HepG2 (cell line): Measurements from ENCODE around the gene LMAN2. TPM values are rescaled to one million over a fixed set of nuclear protein-coding genes. Genes with fewer than 3 reads are reported as not detected.

Source experiments
- ATAD3A ChIP-seq: sonication (generic); formaldehyde crosslinking; IDR thresholded peaks from 2 replicates; pipeline ENCODE4 v1.4.0; 2020; ENCODE audit warnings: missing genetic modification reagents
- GABPB1 ChIP-seq: IDR thresholded peaks from 2 replicates; pipeline ENCODE4 v1.6.1; 2016; ENCODE audit warnings: mild to moderate bottlenecking, missing genetic modification reagents, moderate library complexity, missing compliant biosample characterization
- GATAD2A ChIP-seq: IDR thresholded peaks from 2 replicates; pipeline ENCODE4 v1.6.1; 2016
- KDM6A ChIP-seq: IDR thresholded peaks from 2 replicates; pipeline ENCODE4 v1.6.1; 2016; ENCODE audit warnings: low read depth
- NFATC3 ChIP-seq: sonication (generic); formaldehyde crosslinking; IDR thresholded peaks from 2 replicates; pipeline ENCODE4 v1.5.1; 2020; ENCODE audit warnings: mild to moderate bottlenecking, missing genetic modification reagents
- NR2F6 ChIP-seq, 2 experiments: IDR thresholded peaks; 2 replicates each; pipeline ENCODE4 v1.6.1; 2016; ENCODE audit warnings: antibody characterized with exemption in 1 of 2, mild to moderate bottlenecking in 1 of 2
- PHF5A ChIP-seq: IDR thresholded peaks from one replicate; pipeline ENCODE4 v1.6.1; 2018; ENCODE audit warnings: low read depth, missing genetic modification reagents; ENCODE audit not compliant: unreplicated experiment
- RAD51 ChIP-seq: fragments of 450-650 bp; IDR thresholded peaks from 2 replicates; pipeline ENCODE4 v1.6.1; 2016; ENCODE audit warnings: borderline replicate concordance
- ZBTB20 ChIP-seq: sonication (generic); formaldehyde crosslinking; IDR thresholded peaks from 2 replicates; pipeline ENCODE4 v1.8.1; 2023; ENCODE audit warnings: missing genetic modification reagents, low read depth, mild to moderate bottlenecking, borderline replicate concordance
- ZNF326 ChIP-seq: sonication (generic); formaldehyde crosslinking; IDR thresholded peaks from 2 replicates; pipeline ENCODE4 v1.4.0; 2020; ENCODE audit warnings: missing genetic modification reagents, borderline replicate concordance
- ZNF33A ChIP-seq: sonication (generic); formaldehyde crosslinking; IDR thresholded peaks from 2 replicates; pipeline ENCODE4 v1.5.1; 2020; ENCODE audit warnings: missing genetic modification reagents, mild to moderate bottlenecking, moderate library complexity, borderline replicate concordance
- ZNF550 ChIP-seq: sonication (generic); formaldehyde crosslinking; IDR thresholded peaks from 2 replicates; pipeline ENCODE4 v1.4.0; 2020; ENCODE audit warnings: mild to moderate bottlenecking, missing genetic modification reagents, borderline replicate concordance
- ZNF619 ChIP-seq: sonication (generic); formaldehyde crosslinking; IDR thresholded peaks from 2 replicates; pipeline ENCODE4 v1.4.0; 2020; ENCODE audit warnings: mild to moderate bottlenecking, missing genetic modification reagents
- ZNF7 ChIP-seq: IDR thresholded peaks from 2 replicates; pipeline ENCODE4 v1.6.1; 2016; ENCODE audit warnings: missing biosample characterization, missing genetic modification reagents
- ZNF747 ChIP-seq: sonication (generic); formaldehyde crosslinking; IDR thresholded peaks from 2 replicates; pipeline ENCODE4 v1.8.1; 2023; ENCODE audit warnings: missing genetic modification reagents, mild to moderate bottlenecking, borderline replicate concordance
- polyA plus RNA-seq, 8 experiments: library from polyadenylated mRNA; depleted of rRNA in 3 of 8; stranded (reverse) in 7 of 8; unstranded in 1 of 8; fragments of >200 nt; fragmentation: Illumina TruSeq in 4 of 8; extraction: Trizol in 4 of 8; gene quantifications; 2 replicates each; pipeline versions ENCODE4 v1.2.1 to v1.2.3, GENCODE V29; 2011 to 2016; ENCODE audit warnings: low read depth in 4 of 8, missing spikeins in 1 of 8, mixed read lengths in 1 of 8; ENCODE audit not compliant: insufficient read depth in 1 of 8
- total RNA-seq, 5 experiments: library from RNA; depleted of rRNA; stranded (reverse); fragments of >200 nt; fragmentation: Illumina TruSeq; extraction: Trizol; gene quantifications; 2 replicates each; pipeline ENCODE4 v1.2.3, GENCODE V29; 2016; ENCODE audit warnings: low read depth in 1 of 5
- TF ChIP-seq, protein P1 (sequence below): sonication (generic); formaldehyde crosslinking; conservative IDR thresholded peaks from 2 replicates; pipeline ENCODE4 v1.4.0; 2020; ENCODE audit warnings: missing genetic modification reagents
- TF ChIP-seq, protein P2 (sequence below): sonication (generic); formaldehyde crosslinking; IDR thresholded peaks from 2 replicates; pipeline ENCODE4 v1.5.0; 2020; ENCODE audit warnings: mild to moderate bottlenecking, missing genetic modification reagents, moderate library complexity
- TF ChIP-seq, protein P3 (sequence below): sonication (generic); formaldehyde crosslinking; IDR thresholded peaks from 2 replicates; pipeline ENCODE4 v1.5.1; 2020; ENCODE audit warnings: mild to moderate bottlenecking, missing genetic modification reagents
- TF ChIP-seq, protein P4 (sequence below): sonication (generic); formaldehyde crosslinking; IDR thresholded peaks from 2 replicates; pipeline ENCODE4 v1.4.0; 2020; ENCODE audit warnings: mild to moderate bottlenecking, missing genetic modification reagents

The LMAN2 gene
- total and polyA plus RNA-seq, 2 of the 13 experiments (the other 11 are each of a cell fraction or from before 2014, with no cell fraction given) = 191 to 197 TPM

DNA sequence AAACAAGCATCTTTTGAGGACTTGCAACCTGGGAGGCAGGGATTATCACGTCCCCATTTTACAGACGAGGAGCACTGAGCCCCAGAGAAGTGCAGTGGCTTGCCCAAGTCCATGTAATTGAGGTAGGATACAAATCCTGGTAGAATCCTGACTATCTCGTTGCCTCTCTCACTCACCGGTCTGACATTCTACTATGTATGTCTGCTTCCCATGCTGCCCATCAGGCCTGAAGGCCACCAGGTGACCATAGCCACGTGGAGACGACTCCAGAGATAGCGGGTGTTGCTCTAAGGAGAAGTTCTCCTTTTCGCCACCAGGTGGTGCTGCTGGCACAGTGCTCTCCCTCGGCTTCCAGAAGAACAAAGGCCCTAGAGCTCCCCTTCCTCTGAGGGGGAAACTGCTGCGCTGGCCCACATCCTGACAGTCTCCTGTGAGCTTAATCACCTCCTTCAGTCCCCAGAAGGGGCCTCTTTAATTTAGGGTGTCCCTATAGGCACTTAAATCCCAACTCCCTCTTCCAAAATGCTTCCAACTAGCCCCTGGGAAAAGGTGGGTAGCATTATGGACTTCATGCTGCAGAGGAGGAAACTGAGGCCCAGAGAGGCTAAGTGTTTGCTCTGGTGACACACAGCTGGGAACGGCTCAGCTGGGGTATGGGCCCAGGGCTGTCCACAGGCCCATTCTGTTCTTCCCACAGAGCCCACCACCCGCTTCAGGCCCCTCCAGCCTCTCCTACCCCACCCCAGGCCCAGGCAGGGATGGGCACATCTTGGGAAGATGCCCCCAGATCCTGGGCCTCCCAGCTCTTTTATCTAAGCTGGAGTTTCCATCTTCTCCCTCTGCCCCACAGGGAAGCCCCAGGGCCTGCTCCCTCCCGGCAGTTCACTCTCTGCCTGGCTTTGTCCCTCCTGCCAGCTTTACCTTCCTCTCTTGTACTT is 39.2 kb upstream of the LMAN2 start (continued):
- TF ChIP-seq, protein P1, sequence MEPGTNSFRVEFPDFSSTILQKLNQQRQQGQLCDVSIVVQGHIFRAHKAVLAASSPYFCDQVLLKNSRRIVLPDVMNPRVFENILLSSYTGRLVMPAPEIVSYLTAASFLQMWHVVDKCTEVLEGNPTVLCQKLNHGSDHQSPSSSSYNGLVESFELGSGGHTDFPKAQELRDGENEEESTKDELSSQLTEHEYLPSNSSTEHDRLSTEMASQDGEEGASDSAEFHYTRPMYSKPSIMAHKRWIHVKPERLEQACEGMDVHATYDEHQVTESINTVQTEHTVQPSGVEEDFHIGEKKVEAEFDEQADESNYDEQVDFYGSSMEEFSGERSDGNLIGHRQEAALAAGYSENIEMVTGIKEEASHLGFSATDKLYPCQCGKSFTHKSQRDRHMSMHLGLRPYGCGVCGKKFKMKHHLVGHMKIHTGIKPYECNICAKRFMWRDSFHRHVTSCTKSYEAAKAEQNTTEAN = no peak
- no peak for TF ChIP-seq KDM6A
- TF ChIP-seq ZBTB20 (CRISPR knock-in tag) = no peak
- TF ChIP-seq, protein P2, sequence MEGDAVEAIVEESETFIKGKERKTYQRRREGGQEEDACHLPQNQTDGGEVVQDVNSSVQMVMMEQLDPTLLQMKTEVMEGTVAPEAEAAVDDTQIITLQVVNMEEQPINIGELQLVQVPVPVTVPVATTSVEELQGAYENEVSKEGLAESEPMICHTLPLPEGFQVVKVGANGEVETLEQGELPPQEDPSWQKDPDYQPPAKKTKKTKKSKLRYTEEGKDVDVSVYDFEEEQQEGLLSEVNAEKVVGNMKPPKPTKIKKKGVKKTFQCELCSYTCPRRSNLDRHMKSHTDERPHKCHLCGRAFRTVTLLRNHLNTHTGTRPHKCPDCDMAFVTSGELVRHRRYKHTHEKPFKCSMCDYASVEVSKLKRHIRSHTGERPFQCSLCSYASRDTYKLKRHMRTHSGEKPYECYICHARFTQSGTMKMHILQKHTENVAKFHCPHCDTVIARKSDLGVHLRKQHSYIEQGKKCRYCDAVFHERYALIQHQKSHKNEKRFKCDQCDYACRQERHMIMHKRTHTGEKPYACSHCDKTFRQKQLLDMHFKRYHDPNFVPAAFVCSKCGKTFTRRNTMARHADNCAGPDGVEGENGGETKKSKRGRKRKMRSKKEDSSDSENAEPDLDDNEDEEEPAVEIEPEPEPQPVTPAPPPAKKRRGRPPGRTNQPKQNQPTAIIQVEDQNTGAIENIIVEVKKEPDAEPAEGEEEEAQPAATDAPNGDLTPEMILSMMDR = peak; percentile 96
- TF ChIP-seq ZNF33A (CRISPR knock-in tag) = no peak
- peak; percentile 52; the same call in 1 of the 2 replicates for TF ChIP-seq GATAD2A (CRISPR knock-in tag)
- TF ChIP-seq ZNF7 (CRISPR knock-in tag) = no peak
- no peak for TF ChIP-seq ATAD3A (CRISPR knock-in tag)
- peak; percentile 18; the same call in 1 of the 2 replicates for TF ChIP-seq RAD51
- TF ChIP-seq ZNF550 (CRISPR knock-in tag) = no peak
- no peak for TF ChIP-seq PHF5A (CRISPR knock-in tag)
- TF ChIP-seq NFATC3 (CRISPR knock-in tag) = no peak
- TF ChIP-seq NR2F6 (IDR thresholded peaks at IDR 0.05) = no peak
- no peak; the same call in 1 of the 2 replicates for TF ChIP-seq NR2F6 (CRISPR knock-in tag; IDR thresholded peaks at IDR 0.05)
- no peak for TF ChIP-seq ZNF747 (CRISPR knock-in tag)
- TF ChIP-seq, protein P3, sequence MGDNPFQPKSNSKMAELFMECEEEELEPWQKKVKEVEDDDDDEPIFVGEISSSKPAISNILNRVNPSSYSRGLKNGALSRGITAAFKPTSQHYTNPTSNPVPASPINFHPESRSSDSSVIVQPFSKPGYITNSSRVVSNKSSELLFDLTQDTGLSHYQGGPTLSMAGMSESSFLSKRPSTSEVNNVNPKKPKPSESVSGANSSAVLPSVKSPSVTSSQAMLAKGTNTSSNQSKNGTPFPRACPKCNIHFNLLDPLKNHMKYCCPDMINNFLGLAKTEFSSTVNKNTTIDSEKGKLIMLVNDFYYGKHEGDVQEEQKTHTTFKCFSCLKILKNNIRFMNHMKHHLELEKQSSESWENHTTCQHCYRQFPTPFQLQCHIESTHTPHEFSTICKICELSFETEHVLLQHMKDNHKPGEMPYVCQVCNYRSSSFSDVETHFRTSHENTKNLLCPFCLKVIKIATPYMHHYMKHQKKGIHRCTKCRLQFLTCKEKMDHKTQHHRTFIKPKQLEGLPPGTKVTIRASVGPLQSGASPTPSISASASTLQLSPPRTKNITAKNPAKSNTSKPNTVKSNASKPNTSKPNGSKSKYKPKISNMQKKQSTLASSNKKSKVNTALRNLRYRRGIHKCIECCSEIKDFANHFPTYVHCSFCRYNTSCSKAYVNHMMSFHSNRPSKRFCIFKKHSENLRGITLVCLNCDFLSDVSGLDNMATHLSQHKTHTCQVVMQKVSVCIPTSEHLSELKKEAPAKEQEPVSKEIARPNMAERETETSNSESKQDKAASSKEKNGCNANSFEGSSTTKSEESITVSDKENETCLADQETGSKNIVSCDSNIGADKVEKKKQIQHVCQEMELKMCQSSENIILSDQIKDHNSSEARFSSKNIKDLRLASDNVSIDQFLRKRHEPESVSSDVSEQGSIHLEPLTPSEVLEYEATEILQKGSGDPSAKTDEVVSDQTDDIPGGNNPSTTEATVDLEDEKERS (CRISPR knock-in tag) = 0 out of 2 replicates have a peak, but pooled peaks have one; percentile 43
- 0 out of 2 replicates have a peak, but pooled peaks have one; percentile 23 for TF ChIP-seq GABPB1 (CRISPR knock-in tag)
- TF ChIP-seq, protein P4, sequence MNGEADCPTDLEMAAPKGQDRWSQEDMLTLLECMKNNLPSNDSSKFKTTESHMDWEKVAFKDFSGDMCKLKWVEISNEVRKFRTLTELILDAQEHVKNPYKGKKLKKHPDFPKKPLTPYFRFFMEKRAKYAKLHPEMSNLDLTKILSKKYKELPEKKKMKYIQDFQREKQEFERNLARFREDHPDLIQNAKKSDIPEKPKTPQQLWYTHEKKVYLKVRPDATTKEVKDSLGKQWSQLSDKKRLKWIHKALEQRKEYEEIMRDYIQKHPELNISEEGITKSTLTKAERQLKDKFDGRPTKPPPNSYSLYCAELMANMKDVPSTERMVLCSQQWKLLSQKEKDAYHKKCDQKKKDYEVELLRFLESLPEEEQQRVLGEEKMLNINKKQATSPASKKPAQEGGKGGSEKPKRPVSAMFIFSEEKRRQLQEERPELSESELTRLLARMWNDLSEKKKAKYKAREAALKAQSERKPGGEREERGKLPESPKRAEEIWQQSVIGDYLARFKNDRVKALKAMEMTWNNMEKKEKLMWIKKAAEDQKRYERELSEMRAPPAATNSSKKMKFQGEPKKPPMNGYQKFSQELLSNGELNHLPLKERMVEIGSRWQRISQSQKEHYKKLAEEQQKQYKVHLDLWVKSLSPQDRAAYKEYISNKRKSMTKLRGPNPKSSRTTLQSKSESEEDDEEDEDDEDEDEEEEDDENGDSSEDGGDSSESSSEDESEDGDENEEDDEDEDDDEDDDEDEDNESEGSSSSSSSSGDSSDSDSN (CRISPR knock-in tag) = 0 out of 2 replicates have a peak, but pooled peaks have one; percentile 23
- no peak for TF ChIP-seq ZNF326 (CRISPR knock-in tag)
- no peak for TF ChIP-seq ZNF619 (CRISPR knock-in tag)
